ENCODE results near the gene C11orf71.

Gene C11orf71

DNA sequence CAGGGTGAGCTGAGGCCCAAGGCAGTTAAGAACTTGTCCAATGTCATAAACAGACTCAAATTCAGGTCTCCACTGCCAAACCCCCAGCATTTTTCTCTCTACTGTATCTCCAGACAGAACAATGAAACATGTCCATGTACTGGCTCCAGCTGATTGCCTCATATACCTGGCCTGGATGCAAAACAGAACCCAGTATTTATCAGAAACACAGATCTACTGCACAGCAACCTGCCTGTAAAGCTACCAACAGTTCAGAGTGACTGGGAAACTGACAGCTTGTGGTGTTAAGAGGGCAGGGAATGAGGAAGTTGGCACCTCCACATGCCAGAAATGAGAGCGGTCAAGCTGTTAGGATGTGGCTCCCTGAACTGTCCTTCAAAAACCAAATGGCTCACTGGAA lies 41.6 kb downstream of the C11orf71 start:
- DNase-seq = no peak

DNA sequence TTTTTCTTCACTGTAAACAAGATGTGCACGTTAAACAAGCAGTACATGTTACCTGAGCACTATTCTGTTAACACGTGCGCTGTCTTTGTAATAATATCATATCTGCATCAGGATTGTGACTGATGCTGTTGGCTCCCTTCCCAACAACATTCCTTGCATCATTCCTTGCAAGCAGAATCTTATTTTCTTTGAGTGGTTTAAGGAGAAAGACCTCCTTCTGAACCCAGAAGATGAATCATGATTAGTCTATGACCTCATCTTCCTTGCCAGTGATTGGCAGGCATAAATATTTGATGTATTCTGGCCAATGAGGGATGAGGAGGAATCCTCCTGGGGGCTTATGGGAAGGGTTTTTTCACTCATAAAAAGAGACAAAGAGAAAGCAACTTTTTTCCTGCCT lies 46.2 kb downstream of the C11orf71 start:
- no peak for DNase-seq

DNA sequence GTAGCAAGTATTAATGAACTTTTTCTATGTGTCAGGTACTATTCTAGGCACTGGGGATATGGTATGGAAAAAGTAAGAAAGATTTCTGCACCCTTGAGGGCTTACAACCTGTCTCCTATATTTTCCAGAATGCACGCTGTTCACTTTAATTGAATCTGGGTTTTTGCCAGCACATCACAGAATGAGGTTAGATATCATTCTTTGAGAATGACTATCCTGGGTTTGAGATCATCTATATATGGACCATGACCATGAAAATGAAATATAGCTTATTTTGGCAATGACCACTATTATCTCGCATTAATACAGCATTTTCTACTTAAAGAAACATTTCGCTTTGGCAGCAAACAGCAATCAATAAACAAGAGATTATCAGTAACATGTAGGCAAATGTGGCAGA lies 46.9 kb downstream of the C11orf71 start:
- DNase-seq = no peak

DNA sequence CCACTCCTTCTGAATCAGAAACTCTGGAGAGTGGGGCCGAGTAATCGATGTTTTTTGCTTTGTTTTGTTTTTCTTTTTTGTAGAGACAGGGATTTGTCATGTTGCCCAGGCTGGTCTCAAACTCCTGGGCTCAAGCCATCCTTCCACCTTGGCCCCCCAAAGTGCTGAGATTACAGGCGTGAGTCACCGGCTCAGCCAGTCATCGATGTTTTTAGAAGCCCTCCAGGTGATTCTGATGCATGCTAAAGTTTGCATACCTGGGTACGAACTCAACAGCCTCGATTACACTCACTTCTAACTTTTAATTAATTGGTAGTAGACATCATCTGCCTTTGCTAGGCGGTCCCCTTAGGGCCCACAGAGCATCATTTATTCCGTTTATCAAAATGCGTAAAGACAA lies 50.3 kb downstream of the C11orf71 start:
- DNase-seq = no peak

All from T-helper 2 cell (primary cell).